Measurements from ENCODE around the gene TMEM156.
A peak's percentile ranks its signal among the peaks of the same experiment; 100 is the strongest.

Gene TMEM156, protein sequence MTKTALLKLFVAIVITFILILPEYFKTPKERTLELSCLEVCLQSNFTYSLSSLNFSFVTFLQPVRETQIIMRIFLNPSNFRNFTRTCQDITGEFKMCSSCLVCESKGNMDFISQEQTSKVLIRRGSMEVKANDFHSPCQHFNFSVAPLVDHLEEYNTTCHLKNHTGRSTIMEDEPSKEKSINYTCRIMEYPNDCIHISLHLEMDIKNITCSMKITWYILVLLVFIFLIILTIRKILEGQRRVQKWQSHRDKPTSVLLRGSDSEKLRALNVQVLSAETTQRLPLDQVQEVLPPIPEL

DNA sequence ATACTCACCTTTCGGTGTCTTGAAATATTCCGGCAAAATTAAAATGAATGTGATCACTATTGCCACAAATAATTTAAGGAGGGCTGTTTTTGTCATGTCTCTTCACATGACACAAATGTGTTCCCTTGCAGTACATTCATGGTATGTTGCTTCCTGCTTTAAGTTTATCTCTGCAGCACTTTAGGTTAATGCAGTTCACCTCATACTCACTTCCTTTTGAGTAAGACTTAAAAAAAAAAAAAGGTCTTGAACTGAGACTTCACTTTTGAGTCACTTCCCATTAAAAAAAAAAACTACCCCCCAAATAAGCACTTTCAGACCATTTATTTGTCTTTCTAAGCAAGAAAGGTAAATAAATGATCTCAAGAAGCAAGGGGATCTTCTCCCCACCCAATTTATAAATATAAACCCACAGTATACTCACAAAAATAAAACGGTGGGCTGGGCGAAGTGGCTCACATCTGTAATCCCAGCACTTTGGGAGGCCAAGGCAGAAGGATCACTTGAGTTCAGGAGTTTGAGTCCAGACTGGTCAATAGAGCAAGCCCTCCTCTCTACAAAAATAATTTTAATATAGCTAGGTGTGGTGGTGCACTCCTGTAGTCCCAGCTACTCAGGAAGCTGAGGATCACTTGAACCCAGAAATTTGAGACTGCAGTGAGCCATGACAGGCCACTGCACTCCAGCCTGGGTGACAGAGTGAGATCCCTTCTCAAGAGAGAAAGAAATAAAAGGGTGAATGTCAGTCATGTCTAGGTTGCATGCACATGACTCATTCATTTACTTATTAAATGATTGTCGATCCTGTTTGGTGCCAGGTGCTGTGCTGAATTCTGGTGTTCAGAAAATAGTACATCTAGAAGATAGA, at the start of gene TMEM156:
Gene TMEM156, minus strand, starts transcription at position 192 of the 868 bp plus-strand sequence. Its CDS starts 96 bp downstream, at position 96.
- peak in 1 of 2 donors; percentile 30 for DNase-seq (ENCODE audit: low read depth in 1 of 2, low spot score in 1 of 2)

DNA sequence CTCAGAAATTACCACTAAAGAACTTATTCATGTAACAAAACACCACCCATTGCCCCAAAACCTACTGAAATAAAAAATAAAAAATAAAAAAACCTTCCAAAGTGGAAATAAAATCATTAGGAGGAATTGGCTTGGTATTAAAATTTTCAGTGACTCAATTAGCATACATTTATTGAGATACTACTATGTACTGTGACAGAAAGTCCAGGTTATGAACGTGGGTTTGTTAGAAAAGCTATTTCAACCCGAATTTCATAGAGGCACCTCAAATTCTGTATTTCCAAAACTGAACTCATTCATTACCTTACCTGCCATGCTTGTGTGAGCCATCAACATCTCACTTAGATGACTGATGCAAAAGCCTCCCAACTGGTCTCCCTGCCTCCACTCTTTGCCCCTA, 46.6 kb upstream of the TMEM156 start:
- no peak for DNase-seq (ENCODE audit: low read depth in 1 of 2, low spot score in 1 of 2)

DNA sequence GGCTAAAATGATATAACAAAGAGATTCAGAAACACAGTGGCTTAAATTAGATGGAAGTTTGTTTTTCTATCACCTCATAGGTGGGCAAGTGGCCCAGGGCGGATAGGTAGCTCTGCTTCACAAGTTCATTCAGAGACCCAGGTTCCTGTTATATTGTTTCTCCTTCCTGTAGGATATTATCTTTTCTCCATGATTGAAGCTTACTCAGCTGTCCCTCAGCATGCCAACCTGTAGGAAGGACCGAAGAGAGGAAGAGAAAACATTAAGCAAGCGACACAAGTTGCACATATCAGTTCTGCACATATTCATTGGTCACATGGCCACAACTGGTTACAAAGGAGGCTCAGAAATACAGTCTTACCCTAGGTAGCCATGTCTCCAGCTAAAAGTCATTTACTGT, 36.7 kb upstream of the TMEM156 start:
- DNase-seq (ENCODE audit: low read depth in 1 of 2, low spot score in 1 of 2): no peak

DNA sequence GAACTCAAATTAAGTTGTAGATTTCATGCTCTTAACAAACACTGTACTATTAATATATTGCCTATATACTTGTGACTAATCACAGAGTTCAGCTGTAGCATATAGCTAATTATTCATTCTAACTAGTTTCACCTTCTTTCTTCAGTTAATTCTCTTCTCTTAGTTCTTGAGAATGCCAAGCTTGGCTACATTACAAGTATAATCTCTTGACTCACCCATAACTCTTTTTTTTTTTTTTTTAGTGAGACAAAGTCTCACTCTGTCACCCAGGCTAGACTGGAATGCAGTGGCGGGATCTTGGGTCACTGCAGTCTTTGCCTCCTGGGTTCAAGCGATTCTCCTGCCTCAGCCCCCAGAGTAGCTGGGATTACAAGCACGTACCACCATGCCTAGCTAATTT, 35.2 kb upstream of the TMEM156 start:
- DNase-seq (ENCODE audit: low read depth in 1 of 2, low spot score in 1 of 2): no peak

DNA sequence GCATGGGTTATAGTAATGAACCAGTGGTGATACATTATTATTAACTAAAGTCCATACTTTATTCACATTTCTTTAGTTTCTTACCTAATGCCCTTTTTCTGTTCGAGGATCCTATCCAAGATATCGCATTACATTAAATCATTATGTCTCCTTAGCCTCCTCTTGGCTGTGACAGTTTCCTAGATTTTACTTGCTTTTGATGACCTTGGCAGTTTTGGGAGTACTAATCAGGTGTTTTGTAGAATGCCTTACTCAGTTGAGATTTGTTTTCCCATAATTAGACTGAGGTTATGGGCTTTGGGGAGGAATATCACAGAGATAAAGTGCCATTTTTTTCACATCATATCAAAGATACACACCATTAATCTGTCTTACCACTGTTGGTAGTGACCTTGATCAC, 34.8 kb upstream of the TMEM156 start:
- no peak for DNase-seq (ENCODE audit: low read depth in 1 of 2, low spot score in 1 of 2)

DNA sequence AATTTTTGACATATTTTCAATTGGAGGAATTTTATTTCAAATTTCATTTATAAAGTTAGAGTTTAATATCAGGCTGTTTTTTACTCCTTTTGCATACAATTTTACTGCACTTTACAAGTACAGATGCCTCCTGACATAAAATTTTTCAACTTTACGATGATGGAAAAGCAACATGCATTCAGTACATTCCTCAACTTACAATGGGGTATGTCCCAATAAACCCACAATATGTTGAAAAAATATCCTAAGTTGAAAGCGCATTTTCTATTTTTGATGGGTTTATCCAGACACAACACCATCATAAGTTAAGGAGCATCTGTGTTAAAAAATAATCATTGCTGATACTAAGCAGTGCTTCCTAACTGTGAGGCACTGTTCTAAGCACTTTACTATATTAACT, 34.2 kb upstream of the TMEM156 start:
- no peak for DNase-seq (ENCODE audit: low read depth in 1 of 2, low spot score in 1 of 2)

DNA sequence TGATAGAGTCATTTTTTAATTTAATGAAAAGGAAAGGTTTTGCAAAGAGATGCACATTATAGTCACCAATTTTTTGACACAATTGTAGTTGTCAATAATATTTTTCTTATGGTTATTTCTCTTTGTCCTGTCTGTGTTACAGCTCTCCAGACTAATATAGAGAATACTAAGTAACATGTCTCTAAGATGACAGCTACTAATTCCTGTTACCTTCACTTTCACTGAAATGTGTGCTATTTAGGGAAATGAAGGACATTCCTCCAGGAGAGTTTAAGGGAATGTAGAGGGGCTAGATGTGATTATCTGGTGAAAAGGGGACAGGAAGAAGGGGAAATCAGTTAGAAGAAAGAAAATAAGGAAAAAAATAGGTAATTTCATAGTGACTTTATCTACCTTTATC, 31.2 kb upstream of the TMEM156 start:
- no peak for DNase-seq (ENCODE audit: low read depth in 1 of 2, low spot score in 1 of 2)

DNA sequence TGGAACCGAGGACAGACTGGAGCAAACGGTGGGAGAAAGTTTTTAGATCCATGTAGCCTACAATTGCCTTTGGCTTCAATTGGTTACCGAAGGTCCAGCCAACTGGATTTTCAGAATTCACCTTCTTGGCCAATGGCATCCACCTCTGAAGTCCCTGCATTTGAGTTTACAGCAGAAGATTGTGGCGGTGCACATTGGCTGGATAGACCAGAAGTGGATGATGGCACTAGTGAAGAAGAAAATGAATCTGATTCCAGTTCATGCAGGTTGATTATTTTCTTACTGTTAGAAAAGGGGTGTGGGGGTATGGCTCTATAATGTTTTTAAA, 30.5 kb upstream of the TMEM156 start:
- DNase-seq (ENCODE audit: low read depth in 1 of 2, low spot score in 1 of 2): no peak

DNA sequence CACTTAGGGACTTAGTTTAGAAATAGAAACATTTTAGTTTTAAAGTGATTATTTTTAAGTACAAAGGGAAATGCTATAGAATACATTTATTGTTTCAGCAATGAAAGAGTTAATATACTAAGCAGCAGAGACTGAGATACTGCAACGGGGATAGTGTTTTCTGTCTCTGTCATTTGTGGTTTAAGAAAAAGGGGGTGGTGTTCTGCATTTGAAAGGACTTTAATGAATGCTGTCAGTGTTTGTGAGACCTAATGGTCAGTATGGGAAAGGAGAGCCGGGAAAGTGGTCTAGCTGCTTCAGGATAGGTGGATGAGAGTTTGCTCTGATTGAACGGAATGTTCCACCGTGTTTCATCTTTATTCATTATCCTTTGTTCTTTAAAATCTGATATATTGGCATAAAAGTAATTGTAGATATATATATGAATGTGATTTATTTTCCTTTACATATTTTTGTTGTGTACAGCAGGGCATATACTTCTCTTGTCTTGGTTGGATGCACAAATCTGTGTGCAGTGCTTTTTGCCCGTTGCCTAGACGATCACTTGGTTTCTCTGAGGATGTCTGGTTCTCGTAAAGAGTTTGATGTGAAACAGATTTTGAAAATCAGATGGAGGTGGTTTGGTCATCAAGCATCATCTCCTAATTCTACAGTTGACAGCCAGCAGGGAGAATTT, 30.0 kb upstream of the TMEM156 start, which contains the start of gene KLHL5:
Gene KLHL5, plus strand, starts transcription at position 139 of the 676 bp plus-strand sequence. Its CDS starts 421 bp downstream, at position 560.
- no peak for DNase-seq (ENCODE audit: low read depth in 1 of 2, low spot score in 1 of 2)

DNA sequence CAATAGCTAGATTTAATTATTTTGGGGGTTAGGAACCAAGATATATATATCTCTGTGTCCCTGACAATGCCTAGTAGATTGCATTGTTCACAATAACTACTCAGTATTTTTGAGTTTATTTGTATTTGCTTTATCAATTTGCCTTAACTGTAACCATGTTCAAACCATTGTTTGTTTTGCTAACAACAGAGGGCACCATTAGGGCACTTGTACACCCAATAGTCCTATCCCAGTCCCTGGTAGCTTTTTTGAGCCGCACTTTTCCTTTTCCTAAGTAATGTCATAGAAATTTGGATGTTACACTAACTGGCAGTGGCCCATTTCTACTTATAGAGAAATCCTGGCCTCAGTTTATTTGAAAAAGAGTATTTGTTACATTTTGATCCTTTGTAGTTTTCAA, 29.2 kb upstream of the TMEM156 start:
- no peak for DNase-seq (ENCODE audit: low read depth in 1 of 2, low spot score in 1 of 2)

DNA sequence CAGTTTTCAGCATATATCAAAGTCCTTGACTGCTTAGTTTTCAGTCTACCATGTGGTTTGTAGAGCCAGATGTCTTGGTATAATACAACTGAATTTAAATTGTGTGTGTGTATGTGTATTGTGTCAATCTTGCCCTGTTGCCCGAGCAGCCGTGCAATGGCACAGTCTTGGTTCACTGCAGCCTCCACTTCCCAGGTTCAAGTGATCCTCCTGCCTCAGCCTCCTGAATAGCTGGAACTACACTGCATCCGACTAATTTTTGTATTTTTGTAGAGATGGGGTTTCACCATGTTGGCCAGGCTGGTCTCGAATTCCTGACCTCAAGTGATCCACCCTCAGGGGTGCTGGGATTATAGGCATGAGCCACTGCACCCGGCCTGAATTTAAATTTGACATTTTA, 23.8 kb upstream of the TMEM156 start:
- no peak for DNase-seq (ENCODE audit: low read depth in 1 of 2, low spot score in 1 of 2)

DNA sequence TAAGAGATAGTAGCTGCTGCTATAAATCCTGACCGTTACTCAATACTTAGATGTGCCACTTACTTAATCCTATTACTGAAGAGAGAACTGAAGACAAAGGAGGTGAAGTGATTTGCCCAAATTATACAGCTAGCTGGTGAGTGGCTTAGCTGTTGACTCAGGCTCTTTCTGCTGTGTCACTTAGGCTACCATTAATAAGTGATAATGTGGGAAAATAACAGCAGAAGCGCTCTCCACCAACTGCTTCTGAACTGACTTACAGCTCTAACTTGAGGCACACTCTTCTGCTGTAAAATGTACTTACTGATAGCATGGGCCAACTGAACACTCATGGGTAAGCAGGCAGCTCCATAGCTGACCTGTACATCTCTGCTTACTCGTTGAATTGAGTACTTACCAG, 22.3 kb upstream of the TMEM156 start:
- no peak for DNase-seq (ENCODE audit: low read depth in 1 of 2, low spot score in 1 of 2)

DNA sequence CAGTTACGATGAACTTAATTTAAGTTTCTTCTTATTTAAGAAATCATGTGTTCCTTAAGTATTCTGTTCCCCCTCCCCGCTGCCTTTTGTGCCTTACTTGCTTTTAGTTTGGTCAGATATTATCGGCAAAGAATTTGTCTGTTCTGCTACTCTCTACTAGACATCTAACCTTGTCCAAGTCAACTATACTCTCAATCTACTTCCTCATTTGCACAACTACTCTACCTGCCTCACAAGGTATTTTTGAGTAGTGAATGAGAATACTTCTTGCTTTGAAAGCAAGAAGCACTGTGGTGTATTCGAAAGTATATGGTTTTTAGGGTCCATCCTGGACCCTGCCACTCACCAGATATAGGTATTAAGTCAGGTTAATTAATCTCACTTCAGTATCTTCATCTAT, 21.8 kb upstream of the TMEM156 start:
- DNase-seq (ENCODE audit: low read depth in 1 of 2, low spot score in 1 of 2): no peak

DNA sequence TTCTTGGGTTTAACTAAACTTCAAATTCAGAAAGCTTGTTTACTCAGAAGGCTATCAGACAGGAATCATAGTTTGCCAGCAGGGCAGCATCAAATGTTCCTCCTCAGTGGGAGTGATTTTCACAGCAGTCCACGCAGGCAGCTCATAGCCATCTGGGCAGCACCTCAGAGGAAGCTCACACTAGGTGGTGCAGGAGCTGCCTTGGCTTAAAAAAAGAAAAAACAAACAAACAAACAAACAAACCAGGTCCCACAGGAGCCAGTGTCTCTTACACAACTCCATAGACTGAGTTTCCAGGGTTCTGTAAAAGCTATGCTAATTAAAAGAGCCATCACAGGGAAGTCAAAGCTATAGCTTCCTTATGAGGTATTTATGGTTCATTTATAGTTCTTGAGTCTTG, 19.3 kb upstream of the TMEM156 start:
- no peak for DNase-seq (ENCODE audit: low read depth in 1 of 2, low spot score in 1 of 2)

DNA sequence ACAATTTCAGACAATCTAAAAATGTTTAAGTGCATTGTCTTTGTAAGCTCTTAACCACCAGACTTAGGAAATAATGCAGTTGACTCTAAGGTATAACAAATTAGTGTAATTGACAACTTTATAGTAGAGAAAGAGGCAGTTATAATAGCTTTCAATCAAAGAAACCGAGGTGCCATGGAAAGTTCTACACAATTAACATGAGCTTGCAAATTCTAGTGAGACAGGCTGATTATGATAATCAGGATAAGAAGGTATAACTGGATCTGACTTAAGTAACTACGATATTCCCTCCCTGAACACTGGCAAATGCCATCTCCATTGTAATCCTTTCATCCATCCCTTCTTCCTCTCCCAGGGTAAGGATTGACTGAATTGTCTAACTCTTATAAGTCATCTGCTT, 18.4 kb upstream of the TMEM156 start:
- no peak for DNase-seq (ENCODE audit: low read depth in 1 of 2, low spot score in 1 of 2)

DNA sequence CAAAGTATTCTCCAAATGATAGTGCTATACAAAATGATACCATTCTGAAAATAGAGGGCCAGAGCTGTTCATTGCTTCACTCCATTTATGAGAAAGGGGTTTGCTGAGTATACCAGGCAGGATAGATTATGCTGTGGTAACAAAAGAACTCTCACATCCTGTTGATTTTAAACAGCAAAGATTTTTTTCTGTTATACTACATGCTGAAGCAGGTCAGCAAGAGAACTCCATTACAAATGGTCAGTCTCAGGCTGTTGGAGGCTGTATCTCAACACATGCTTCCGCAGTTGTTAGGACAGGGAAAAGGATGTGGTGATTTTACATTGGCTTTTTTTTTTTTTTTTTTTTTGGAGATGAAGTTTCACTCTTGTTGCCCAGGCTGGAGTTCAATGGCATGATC, 16.1 kb upstream of the TMEM156 start:
- no peak for DNase-seq (ENCODE audit: low read depth in 1 of 2, low spot score in 1 of 2)

DNA sequence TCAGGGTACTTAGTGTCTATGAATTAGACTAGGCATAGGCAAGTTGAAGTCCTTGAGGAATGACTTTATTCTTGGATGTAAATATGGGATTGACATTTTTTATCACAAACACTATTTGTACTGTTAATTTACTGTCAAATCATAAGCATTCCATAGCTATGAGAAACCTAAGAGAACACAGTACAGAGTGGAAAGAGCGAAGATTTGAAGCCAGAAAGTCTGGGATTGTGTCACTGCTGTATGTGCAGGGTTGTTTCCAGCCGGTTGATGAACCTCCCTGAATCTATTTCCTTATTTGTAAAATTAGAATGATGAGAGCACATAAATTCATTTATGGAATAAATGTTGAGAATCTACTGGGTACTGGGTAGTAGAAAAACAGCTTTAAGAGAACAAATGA, 15.5 kb upstream of the TMEM156 start:
- DNase-seq (ENCODE audit: low read depth in 1 of 2, low spot score in 1 of 2): no peak

DNA sequence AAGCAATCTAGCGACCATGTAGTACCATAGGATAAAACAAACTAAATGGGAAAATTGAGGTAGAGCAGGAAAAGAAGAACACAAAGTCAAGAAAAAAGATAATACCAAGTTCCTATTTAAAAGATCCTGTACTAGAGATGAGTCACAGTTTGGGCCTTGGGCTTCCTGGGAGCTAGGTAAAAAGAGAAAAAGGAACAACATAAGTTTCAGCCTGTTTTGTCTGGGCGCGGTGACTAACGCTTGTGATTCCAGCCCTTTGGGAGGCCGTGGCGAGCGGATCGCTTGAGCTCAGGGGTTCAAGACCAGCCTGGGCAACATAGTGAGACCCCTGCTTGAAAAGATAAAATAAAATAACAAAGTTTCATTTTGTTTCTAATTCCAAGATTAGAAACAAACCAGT, 14.0 kb upstream of the TMEM156 start:
- DNase-seq (ENCODE audit: low read depth in 1 of 2, low spot score in 1 of 2): no peak

DNA sequence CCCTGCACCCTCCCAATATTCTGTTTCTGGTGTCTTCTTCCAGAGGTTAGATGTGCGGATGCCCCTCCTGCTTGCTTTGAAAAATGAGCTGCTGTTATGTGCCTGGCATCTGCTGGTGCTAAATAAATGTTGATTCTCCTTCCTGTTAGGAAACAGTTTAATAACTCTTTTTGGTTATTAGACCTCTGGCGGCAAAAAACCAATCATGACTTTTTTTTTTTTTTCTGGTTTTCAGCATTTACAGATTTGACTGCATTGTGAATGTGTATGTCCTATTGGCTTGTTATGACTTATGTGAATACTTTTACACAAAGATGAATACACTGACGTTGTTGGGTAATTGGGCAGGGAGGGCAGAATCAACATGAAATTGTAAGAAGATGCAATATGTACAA, 13.6 kb upstream of the TMEM156 start:
- no peak for DNase-seq (ENCODE audit: low read depth in 1 of 2, low spot score in 1 of 2)

DNA sequence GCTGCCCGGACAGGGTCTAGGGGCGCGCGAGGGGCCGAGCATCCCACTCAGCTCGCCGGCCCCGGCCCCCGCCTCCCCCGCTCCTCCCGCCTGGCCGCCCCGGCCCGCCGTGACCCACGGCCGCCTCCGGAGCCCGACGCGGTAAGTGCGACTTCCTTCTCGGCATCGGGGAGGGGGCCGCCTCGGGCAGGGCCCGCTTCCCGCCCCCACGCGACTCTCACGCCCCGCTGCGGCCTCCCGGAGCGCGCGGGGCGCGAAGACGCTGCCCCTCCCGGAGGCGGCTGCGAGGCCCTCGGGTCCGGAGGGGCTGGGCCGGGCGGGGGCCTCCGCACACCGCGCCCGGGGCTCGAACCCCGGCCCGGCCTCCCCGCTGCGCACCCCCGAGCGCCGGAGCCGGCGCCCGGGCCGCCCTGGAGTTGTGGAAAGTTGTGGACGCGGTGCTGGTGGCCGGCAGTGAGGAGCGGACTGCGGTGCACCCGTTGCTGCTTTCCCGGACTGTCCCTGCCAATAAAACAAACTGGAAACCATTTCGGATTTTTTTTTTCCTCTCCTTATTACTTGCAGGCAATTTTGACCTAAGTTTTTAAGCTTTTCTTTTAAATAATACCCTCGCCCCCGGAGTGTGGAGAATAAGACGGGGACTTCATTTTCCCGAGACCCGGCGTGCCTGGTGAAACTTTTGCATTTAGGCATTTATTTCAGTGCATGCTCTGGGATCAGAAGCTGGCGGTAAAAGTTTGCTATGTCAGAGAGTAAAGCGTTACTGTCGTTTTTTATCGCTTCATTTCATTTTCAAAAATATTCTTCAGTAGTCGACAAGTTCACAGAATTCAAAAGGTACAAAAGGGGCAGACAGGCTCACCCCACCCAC, 13.0 kb upstream of the TMEM156 start:
- DNase-seq (ENCODE audit: low read depth in 1 of 2, low spot score in 1 of 2): no peak

DNA sequence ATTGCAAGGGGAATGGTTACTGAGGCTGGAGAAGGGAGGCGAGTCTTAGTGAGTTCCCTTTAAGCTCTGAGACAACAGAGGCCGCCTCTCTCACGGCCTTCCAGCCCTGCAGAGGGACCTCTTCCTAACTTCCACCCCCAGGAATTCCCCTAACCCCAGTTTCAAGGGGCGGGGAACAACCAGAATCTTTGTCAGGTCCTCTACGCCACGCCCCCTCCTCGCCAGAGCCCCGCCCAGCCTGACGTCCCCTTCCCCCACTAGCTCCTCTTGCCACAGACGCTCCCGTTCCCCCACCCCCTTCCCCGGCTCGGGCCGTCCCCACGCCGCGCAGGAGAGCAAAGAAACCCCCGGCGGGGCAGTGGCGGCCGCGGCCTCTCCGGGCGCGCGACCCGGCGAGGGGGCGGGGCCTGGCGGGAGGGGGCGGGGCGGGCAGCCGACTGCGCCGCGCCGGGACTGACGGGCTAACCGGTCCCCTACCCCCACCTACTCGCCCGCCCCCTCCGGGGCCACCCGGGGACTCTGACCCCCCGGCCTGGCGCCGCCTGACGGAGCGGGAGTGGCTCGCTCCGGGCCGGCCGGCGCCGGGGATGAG, 12.3 kb upstream of the TMEM156 start:
- DNase-seq (ENCODE audit: low read depth in 1 of 2, low spot score in 1 of 2): peak; percentile 89 to 94

All from activated CD4-positive, alpha-beta T cell treated with anti-CD3 and anti-CD28 coated beads, Interleukin-2, amount 50 U/mL, for 24 hours (primary cell).